ENCODE results near the gene SYT17.

Gene SYT17

DNA sequence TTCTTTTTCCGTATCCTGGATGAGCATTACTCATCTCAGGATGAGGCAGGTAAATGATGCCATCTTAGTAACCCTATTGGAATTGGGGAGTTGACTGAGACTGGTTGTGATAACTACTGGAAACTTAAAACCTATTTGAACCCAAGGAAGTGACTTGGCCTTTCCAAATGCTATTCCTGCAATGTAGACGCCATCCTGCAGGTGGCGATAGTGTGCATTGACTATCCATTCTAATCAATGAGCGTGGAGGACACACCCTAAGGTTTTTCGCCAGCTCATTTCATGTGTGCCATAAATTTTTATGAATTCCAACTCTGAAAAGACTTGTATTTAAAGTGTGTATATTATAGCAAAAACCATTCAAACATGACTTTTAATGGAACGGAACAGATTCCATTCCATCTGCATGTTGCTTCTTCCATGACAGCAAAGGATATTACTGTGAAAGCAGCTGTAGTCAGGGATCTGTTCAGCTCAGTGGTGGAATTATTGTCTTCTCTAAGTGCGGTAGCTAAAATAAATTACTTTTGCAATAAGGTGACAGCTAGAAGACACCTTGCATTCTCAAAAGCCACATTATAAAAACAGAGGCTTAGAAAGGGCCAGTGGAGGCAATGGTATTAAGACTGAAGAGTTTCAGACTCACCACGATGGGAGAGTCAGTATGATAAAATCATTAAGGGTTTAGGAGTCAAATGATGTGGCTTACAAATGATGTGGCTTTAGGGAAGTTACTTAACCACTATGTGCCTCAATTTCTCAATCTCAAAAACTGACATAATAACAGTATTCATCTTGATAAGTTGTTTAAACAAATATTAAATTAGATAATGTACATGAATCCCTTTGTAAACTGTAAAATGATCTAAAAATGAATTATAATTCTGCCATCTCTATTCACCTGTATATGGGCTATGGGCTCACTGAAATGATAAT lies 55.5 kb downstream of the SYT17 start:
- peak; percentile 1 for DNase-seq

DNA sequence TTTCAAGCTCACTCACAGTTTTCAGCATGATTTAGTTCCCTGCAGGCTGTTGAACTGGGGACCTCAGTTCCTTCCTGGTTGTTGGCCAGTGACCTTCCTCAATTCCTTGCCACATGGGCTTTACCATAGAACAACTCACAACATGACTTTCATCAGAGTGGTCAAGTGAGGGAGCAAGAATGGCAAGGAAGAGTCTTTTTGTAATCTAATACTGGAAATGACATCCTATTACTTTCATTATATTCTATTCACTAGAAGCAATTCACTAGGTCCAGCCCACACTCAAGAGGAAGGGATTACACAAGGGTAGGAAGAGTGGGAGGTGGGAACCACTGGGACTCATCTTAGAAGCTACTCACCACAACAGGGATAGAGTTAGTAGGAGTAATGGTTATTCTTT lies 57.6 kb downstream of the SYT17 start:
- no peak for DNase-seq

DNA sequence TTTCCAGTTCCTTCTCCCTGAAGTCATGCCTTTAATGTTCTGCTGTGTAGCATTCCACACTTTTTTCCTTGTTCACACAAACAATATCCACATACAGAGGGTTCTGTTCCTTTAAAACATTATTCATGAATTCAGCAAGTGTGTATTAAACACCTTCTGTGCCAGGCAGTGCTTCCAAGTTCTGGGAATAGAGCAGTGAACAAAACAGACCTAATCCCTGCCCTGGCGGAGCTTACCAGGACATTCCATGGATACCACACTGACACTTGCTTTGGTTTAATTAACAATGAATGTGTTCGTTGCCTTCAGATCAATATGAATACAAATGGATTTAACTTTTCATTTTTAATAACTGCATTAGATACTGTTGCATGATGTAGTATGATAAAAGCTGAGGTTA lies 59.6 kb downstream of the SYT17 start:
- no peak for DNase-seq

DNA sequence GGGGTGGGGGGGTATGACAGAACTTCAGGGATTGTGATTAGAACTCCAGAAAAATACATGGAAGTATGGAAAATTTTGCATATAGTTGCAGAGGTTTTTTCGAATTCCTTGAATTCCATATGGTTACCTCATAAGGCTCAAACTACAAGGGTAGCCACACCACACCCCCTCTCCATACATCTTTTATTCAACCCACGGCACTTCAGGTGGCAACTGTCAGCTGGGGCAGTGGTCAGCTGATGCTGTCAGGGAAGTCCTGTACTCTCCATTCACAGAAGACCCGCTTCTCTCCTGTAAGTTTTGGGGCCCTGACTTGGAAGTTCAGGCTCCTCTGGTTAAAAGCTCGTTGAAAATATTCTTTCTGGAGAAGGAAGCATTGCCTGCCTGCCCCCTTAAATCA lies 60.0 kb downstream of the SYT17 start:
- no peak for DNase-seq

DNA sequence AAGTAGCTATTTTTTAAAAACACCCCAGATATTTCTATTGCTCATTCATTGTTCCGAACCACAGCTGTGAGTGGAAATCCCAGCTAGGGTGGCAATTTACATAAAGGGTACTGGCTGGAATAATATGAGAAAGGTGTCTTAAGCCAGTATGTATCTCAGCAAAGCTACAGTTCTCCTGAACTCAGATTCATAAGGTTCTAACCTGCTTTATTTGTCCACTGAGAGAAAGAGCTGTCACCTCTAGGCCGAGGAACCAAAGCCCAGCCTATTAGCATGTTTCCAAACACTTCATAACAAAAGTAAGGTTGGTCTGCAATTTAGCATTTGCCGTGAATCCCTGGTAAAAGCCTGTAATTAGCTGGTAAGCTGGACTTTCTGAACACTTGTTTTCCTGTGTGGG lies 60.5 kb downstream of the SYT17 start:
- no peak for DNase-seq

DNA sequence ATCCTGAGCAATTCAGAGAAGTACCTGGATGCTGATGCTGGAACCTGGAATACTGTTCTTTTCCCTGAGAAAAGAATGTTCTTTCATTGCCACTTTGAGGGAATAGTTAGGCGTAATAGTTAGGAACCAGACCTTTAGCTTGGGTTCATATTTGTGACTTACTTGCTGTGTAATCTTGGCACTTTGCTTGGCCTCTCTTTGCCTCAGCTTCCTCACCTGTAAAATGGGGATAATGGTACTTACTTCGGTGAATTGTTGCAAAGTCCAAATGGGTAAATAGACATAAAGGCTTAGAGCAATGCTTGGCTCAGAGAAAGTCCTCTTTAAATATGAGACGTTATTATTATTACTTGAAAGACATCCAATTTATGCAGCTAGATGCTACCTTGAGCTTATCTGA lies 62.5 kb downstream of the SYT17 start:
- no peak for DNase-seq

DNA sequence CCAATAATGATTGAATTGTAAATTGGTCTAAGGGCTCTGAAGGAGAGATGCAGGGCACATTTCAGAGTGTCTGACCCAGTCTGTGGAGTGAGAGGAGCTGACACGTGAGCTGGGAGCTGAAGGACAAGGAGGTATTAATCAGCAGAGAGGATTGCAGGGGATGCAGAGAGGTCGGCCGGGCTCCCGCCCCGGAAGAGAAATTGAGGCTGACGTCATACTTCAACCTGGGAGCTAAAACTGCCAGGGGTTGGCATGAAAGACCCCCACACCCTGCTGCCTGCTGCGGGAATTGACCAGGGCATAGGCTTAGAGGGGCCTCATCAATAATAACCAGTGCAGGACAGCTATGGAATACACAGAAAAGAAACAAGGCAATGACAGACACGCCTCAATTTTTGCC lies 63.8 kb downstream of the SYT17 start:
- no peak for DNase-seq

DNA sequence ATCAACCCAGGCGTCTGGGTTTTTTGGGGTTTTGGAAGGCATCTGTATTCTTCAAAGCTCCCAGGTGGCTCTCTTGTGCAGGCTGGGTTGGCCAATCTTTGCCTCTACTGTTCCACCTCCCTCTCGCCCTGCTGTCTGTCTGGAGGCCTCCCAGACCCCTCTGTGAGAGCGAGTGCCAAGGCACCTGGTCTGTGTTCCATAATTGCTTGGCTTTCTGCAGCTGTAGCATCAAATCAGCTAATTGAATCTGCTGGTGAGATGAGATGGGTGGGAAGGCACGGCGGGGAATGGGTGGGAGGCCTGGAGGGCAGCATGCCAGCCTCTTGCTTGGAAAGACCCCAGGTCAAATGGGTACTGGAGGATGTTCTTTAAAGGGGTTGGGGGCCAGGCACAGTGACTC lies 64.9 kb downstream of the SYT17 start:
- DNase-seq: no peak

DNA sequence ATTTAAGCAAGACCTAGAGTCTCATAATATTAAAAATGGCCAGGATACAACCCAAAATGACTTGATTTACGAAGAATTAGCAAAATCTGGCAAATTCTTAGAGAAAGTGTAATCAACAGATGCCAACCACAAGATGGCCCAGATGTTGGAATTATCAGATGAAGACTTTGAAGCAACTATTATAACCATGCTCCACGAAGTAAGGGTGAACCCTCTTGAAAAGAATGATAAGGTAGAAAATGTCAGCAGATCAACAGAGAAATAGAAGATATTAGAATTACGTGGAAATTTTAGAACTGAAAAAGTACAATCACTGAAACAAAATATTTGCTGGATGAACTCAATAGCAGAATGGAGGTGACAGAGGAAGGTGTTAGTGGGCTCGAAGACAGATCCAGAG lies 67.4 kb downstream of the SYT17 start:
- no peak for DNase-seq

DNA sequence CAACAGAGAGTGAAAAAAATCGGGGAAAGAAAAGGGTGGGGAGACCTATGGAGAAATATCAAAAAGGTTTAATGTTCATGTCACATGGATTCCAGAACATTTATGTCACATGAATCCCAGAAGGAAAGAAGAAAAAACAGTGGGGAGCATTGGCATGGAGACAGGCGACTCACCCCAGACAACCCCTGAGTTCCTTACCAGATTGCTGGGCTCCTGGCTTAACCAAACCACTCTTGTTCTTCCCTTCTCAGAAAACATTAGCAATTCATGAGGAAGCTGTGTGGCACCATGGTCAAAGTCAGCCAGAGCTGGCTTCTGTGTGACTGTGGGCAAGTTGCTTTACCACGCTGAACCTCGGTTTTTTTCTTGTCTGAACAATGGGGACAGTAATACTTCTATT lies 67.8 kb downstream of the SYT17 start:
- DNase-seq: no peak

DNA sequence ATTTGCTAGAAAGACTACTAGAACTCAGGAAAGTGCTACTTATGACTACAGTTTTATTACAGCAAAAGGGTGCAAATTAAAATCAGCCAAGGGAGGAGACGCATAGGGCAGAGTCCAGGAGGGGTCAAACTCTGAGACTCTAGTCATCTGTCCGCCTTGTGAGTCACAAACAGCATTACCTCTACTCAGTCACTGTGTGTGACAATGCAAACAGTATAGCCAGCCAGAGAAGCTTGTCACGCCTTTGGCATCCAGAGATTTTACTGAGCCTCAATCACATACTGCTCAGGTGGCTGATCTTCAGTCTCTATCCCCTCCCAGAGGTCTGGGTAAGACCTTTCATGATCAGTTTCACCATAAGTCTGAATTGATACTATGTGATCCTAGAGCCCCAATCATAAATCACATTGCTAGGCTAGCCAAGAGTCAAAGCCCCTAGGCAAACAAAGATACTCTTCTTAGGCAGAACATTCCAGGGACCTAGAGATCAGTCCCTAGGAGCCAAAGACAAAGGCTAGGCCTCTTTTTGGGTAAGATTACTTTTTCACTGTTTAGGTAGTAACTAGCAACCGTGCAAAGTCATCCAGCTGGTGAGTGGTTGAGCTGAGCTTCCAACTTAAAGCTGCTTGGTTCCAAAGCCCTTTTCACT lies 68.6 kb downstream of the SYT17 start:
- DNase-seq: no peak

DNA sequence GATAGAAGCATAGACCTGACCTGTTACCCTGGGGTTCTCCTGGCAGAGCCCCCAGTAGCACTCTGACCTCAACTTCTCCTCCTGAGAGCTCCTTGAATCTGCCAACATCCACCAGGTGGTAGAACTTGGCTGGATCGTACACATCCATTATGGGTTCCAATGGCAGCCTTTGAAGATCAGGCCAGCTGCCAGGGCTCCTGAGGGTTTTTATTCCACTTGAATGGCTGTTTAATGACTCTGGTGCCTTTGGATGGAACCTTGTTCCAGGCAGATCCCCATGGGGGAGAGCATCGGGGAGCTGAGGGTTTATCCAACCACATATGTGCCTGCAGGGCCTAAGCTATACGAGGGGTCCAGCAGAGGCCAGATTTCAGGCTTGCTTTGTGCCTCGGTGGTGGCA lies 70.4 kb downstream of the SYT17 start:
- DNase-seq: no peak

DNA sequence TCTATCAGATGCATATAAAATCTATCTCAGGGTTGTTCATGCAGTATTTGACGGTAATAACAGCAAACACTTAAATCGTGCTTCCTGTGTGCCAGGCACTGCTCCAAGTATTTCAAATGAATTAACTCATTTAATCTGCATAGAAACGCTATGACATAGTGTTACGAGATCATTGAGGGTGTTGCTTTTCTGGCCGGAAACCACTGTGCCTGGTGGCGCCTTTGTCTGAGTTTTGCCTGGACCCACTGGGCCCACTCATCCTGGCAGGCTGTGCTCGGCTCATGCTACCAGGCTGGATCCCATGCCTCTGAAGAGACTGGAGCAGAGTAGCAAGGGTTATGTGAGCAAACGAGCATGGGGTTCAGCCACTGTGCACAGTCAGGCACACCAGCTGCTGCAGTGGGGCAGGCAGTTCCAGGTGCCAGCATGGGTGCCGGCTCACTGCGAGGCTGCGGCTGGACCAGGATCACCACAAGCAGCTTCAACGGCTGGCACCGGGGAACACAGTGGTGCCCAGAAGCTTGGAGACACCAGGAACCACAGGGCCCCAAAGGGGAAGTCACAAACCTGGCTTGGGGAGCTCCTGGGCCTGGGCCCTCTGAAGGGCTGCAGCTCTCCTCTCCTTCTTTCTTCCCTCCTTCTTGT lies 71.6 kb downstream of the SYT17 start:
- no peak for DNase-seq

DNA sequence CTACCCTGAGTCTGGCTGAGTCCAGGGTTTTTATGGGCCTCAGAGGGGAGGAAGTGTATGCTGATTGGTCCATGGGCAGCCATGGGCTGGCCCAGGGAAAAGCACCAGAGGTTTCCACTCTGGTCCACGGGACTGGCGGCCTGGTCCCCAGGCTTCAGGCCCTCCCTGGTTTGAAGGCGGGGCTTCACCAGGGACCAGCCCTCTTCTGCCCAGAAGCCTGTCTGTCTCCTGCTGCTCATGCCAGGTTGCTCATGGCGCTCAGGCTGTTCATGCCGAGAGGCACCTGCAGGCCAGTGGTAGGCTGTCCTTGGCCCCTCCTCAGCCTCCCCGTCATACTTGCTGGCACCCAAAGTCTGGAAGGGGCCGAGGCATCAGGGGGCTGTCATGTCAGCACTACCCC lies 72.5 kb downstream of the SYT17 start:
- no peak for DNase-seq

DNA sequence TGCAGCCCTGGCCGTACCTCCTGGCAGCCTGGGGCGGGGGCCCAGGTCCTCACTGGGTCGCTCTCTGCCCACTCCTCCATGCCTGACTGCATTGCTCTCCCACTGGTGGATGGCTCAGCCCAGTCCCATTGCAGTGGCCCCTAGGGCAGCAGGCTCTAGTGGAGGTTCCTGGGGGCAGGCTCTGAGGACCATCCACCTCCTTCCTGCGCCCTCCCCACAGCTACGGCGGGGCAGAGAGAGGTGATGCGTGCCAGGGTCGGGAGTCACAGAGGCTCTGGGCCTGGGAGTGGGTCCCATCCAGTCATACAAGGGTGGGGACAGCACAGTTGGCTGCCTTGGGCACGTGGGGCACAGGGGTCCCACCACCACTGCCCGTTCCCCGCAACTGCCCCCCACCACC lies 73.5 kb downstream of the SYT17 start:
- DNase-seq: no peak

DNA sequence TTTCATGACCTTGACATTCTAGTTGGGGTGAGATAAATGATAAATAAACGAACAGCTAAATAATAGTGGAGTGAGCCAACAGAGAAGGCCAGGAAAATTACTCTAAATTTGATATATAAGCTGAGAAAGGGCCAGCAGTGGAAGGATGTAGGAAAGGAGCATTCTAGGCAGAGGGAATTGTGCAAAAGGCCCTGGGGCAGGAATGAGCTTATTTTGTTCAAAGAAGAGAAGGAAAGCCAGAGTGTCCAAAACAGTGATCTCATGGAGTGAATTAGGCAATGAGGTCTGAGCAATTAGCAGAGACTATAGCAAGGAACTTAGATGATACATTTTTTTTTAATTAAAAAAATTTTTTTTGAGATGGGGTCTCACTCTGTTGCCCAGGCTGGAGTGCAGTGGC lies 74.1 kb downstream of the SYT17 start:
- no peak for DNase-seq

DNA sequence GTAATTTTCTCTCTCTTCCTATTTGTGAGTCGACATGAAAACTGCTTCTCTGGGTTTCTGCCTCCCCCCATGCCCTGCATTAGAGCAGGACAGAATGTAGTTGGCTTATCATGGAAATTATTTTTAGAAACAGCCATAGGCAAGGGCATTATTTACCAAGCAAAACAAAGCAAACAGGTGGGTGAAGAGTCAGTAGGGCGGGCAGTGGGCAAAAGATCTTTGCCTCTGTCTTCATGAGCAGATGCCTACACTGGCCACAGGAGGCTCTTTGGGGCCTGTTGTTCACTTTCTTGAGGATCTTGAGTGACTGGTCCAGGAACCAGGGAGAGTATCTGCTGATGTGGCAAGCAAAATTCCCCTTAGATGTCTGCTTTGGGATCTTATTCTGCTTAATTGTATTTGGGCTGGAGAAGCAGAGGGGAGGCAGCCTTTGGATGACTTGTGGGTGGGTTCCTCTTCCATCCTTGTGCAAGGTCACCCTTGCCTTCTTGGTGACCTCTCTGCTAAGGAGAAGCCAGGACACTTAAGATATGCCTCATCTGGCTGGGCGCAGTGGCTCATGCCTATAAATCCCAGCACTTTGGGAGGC lies 75.0 kb downstream of the SYT17 start:
- DNase-seq: no peak

DNA sequence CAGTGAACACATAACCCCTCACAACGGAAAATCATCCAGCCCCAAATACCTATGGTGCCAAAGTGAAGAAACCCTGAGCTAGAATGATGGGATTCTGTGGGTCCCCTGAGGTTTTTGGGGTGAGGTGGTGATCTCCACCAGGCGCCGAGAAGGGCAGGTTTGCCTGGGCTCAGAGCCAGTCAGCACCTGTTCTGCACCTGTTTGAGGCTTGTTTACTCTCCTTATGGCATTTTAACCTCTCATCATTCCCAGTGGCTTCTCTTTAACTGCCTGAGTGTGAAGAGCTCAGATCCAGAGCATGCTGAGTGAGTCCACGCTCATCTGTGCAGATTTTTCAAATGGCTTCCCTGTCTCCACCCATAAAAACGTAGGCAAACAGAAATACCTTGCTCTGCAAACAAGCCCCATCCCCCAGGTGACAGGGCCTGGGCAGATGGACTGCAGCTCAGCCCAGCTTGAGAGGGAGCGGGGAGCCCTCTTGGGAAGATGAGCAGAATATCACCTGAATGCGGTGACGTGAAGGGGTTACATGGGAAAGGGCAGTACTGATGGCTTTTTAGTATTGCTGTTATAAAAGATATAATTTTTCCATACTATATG lies 77.4 kb downstream of the SYT17 start:
- no peak for DNase-seq

DNA sequence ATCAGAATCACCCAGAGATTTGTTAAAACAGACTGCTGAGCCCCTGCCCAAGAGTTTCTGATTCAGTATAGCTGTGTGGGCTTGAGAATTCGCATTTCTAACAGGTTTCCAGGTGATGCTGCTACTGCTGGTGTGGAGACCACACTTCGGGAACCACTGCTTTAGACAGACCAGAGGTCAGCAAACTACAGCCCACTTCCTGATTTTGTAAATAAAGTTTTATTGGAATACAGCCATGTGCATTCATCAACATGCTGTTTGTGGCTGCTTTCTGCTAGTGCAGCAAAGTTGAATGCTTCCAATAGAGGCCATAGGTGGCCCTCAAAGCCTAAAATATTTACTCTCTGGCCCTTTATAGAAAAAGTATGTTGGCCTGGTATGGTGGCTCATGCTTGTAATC lies 84.9 kb downstream of the SYT17 start:
- no peak for DNase-seq

DNA sequence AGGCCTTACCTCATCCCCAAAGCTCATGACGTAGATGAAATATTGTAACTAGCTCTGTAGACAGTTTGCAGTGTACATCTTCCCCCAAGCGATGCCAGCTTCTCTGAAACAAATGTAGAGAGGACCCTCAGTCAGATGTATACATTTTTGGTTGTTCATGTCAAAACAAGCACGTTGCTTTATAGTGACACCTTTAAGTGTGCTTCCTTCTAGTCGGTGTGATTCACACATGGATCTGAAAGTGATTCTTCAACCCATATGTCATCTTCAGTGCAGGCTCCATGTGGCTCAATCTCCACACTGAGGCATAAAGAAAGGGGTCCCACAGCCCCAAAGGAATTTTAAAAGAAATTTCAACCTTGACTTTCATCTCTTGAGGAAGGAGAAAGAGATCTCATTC lies 86.6 kb downstream of the SYT17 start:
- no peak for DNase-seq

DNA sequence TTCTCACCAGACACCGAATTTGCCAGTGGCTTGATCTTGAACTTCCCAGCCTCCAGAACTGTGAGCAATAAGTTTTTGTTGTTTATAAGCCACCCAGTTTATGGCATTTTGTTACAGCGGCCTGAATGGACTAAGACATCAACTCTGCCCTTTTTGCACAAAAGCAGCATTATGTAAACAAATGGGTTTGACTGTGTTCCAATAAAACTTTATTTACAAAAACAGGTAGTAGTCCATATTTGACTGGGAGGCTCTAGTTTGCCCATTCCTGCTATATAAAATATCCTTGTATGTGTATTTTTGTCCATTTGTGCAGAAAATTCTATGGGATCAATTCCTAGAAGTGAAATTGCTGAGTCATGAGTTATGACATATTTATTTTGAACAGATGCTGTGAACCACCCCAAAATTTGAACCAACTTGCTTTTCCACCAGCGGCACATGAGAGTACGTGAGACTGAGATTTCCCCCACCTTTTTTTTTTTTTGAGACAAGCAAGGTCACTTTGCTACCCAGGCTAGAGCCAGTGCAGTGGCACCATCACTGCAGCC lies 96.2 kb downstream of the SYT17 start:
- no peak for DNase-seq

DNA sequence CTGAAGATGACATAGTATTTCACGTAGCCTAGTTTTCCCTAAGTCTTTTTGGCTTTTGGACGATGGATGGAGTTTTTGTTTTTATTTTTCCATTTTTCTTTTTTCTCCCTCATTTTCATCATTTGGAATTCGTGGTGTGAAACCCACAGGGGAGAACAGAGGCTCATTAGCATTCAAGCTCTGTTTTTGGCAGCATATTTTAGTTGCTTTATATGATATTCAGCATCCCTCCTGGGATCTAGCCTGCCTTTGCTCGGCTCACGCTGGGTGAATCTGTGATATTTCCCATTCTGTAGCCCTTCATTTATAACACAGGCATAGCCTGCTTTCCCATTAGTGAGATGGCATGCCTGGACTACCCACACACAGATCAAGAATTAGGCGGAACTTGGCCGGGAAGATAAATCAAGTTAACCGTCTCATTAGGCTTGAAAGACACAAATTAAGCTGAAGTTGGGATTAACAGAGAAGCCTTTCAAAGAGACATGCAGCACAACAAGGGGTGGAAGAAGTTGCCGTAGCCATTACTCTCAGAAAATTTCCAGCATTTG lies 97.4 kb downstream of the SYT17 start:
- DNase-seq: no peak

DNA sequence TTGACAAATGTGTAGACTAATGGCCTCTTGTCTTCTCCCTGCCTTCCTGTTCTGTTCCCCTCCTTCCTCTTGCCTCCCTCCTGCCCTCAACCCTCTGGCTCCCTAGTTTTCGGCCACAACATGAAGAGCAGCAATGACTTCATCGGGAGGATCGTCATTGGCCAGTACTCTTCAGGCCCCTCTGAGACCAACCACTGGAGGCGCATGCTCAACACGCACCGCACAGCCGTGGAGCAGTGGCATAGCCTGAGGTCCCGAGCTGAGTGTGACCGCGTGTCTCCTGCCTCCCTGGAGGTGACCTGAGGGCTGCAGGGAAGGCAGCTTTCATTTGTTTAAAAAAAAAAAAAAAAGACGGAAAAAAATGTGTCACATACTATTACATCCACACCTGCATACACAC lies 98.7 kb downstream of the SYT17 start:
- DNase-seq: no peak

Measured in T-helper 9 cell (primary cell).